ENCODE measurements around the gene GAB1. TPM values are rescaled to one million over a fixed set of nuclear protein-coding genes. Genes with fewer than 3 reads are reported as not detected.

The GAB1 gene
- total and polyA plus RNA-seq, 2 of the 13 experiments (the other 11 are each of a cell fraction or from before 2014, with no cell fraction given): 8.7 to 14.7 TPM

GRCh38 chr4:143351774-143352451 lies 15.2 kb downstream of the GAB1 start:
- H3K27me3 ChIP-seq (ENCODE audit: control insufficient read depth in 1 of 2, insufficient read depth in 2 of 2, low read length in 2 of 2): no peaks in the 10 kb centered on the region
- FAIRE-seq (no peak), ATAC-seq (no peak), DNase-seq (ENCODE audit: low spot score) (no peak)
- intact Hi-C loops (cut with micrococcal nuclease; ENCODE audit: unreplicated experiment): no loop called here
- H3K4me3 ChIP-seq (replicated peaks in 1 of 3; ENCODE audit: insufficient read depth in 1 of 3, low read depth in 2 of 3, low read length in 3 of 3): no peak overlapping the region
- WGBS (ENCODE audit: low lambda C conversion rate): 86% methylated on average over 1 of the region's 1 CpG
- in situ Hi-C loops (cut with HindIII; ENCODE audit: extremely low pct_ligation_motif_present, low pct_unique_long_range_greater_than_20kb): no loop called here
- H3K4me2 ChIP-seq (ENCODE audit: low read depth, low read length): no peak overlapping the region
- H3K27ac ChIP-seq (ENCODE audit: extremely low read length, insufficient read depth, low read length): no peak overlapping the region
- peaks cover 6% of the 10 kb centered on the region for H3K4me1 ChIP-seq (ENCODE audit: insufficient read depth, low read length)
- TF ChIP-seq BRCA1 (CRISPR knock-in tag; IDR thresholded peaks at IDR 0.05) (no peak), POLR2AphosphoS5 (IDR thresholded peaks at IDR 0.05; ENCODE audit: low read depth, low read length) (no peak), PRDM10 (CRISPR knock-in tag; IDR thresholded peaks at IDR 0.05; ENCODE audit: low read depth) (no peak), TRAFD1 (CRISPR knock-in tag; IDR thresholded peaks at IDR 0.05; ENCODE audit: borderline replicate concordance) (no peak), SYNCRIP (IDR thresholded peaks at IDR 0.05; ENCODE audit: insufficient read depth, low read depth, low read length) (no peak), ZNF878 (CRISPR knock-in tag; IDR thresholded peaks at IDR 0.05) (no peak), ZNF3 (CRISPR knock-in tag; IDR thresholded peaks at IDR 0.05) (no peak), ZNF207 (IDR thresholded peaks at IDR 0.05; ENCODE audit: borderline replicate concordance) (no peak), ZMYM3 (CRISPR knock-in tag; IDR thresholded peaks at IDR 0.05) (no peak), SP140L (CRISPR knock-in tag; IDR thresholded peaks at IDR 0.05; ENCODE audit: borderline replicate concordance) (no peak), ATRX (CRISPR knock-in tag; IDR thresholded peaks at IDR 0.05; ENCODE audit: borderline replicate concordance) (no peak)
- ChIA-PET CTCF (ENCODE audit: low intra/inter-chr PET ratio, low total read pairs) (no interaction called here), POLR2A (interaction anchor here (1.0 kb wide), 1 partner anchor 15 kb away, joined by 3 read pairs; the partner anchor contains the start of gene GAB1)
- no peak overlapping the region for H2AFZ ChIP-seq (ENCODE audit: low read length)
- no peaks in the 10 kb centered on the region for H4K20me1 ChIP-seq (ENCODE audit: insufficient read depth, low read length)
- H3K79me2 ChIP-seq (ENCODE audit: insufficient read depth, low read length): peaks cover 37% of the 10 kb centered on the region
- no peaks in the 10 kb centered on the region for H3K9me3 ChIP-seq (ENCODE audit: low read length)
- no peaks in the 10 kb centered on the region for H3K36me3 ChIP-seq (replicated peaks in 1 of 2; ENCODE audit: control insufficient read depth in 1 of 2, insufficient read depth in 2 of 2, low read length in 2 of 2)
- no TSS peak for BruUV-seq (replicated peaks)
- H3K9ac ChIP-seq (ENCODE audit: insufficient read depth, low read depth, low read length): no peak overlapping the region
